Neural progenitor cell (in vitro differentiated cells): Measurements from ENCODE around the gene IL36A. TPM values are rescaled to one million over a fixed set of nuclear protein-coding genes. Genes with fewer than 3 reads are reported as not detected.

ENCODE experiments used
- DNase-seq: peaks from one replicate; pipeline ENCODE4 v3.0.0-alpha.2; 2016; ENCODE audit warnings: low spot score
- H2AFZ ChIP-seq: fragments of 200-600 bp; sonication (generic); replicated peaks from 2 replicates; pipeline ENCODE4 v1.6.1; 2016; ENCODE audit warnings: antibody characterized with exemption
- H3F3A ChIP-seq: fragments of 200-600 bp; sonication (generic); 2 replicates; pipeline ENCODE4 v1.6.1; 2016; ENCODE audit warnings: antibody characterized with exemption, low read depth
- H3K27ac ChIP-seq: fragments of 200-600 bp; sonication (generic); 2 replicates; pipeline ENCODE4 v1.5.1; 2016; ENCODE audit warnings: mild to moderate bottlenecking
- H3K27me3 ChIP-seq: fragments of 200-600 bp; sonication (generic); 2 replicates; pipeline ENCODE4 v1.6.1; 2016; ENCODE audit warnings: mild to moderate bottlenecking, moderate library complexity
- H3K36me3 ChIP-seq: fragments of 200-600 bp; sonication (generic); 2 replicates; pipeline ENCODE4 v1.5.1; 2016
- H3K4me1 ChIP-seq: fragments of 200-600 bp; sonication (generic); 2 replicates; pipeline ENCODE4 v1.6.1; 2016; ENCODE audit warnings: mixed run types
- H3K4me2 ChIP-seq: fragments of 200-600 bp; sonication (generic); 2 replicates; pipeline ENCODE4 v1.6.1; 2016
- H3K4me3 ChIP-seq: fragments of 200-600 bp; sonication (generic); 2 replicates; pipeline ENCODE4 v1.5.1; 2016
- H3K79me2 ChIP-seq: fragments of 200-600 bp; sonication (generic); 2 replicates; pipeline ENCODE4 v1.6.1; 2016; ENCODE audit warnings: low read depth
- H3K9ac ChIP-seq: fragments of 200-600 bp; sonication (generic); 2 replicates; pipeline ENCODE4 v1.6.1; 2016
- H3K9me3 ChIP-seq: fragments of 200-600 bp; sonication (generic); 2 replicates; pipeline ENCODE4 v1.5.1; 2016; ENCODE audit warnings: low read depth
- H4K20me1 ChIP-seq: fragments of 200-600 bp; sonication (generic); 2 replicates; pipeline ENCODE4 v1.6.1; 2016; ENCODE audit warnings: low read depth
- H3K27ac Mint-ChIP-seq: 3 replicates; pipeline ENCODE4 v1.8.0; 2021; ENCODE audit warnings: mixed read lengths
- H3K27me3 Mint-ChIP-seq: 2 replicates; pipeline ENCODE4 v1.8.0; 2022; ENCODE audit warnings: low read depth, mild to moderate bottlenecking, inconsistent platforms, moderate library complexity, mixed read lengths; ENCODE audit not compliant: insufficient read depth
- H3K36me3 Mint-ChIP-seq: 3 replicates; pipeline ENCODE4 v1.8.0; 2021; ENCODE audit warnings: mixed read lengths
- H3K4me1 Mint-ChIP-seq: 3 replicates; pipeline ENCODE4 v1.8.0; 2021; ENCODE audit warnings: mixed read lengths
- H3K4me3 Mint-ChIP-seq: 3 replicates; pipeline ENCODE4 v1.8.0; 2021; ENCODE audit warnings: mild to moderate bottlenecking, moderate library complexity, mixed read lengths
- H3K9me3 Mint-ChIP-seq: 3 replicates; pipeline ENCODE4 v1.8.0; 2020; ENCODE audit warnings: mixed read lengths
- EZH2 ChIP-seq: fragments of 200-600 bp; sonication (generic); IDR thresholded peaks from 2 replicates; pipeline ENCODE4 v1.6.1; 2017; ENCODE audit warnings: antibody characterized with exemption, mild to moderate bottlenecking, moderate library complexity
- EZH2phosphoT487 ChIP-seq: fragments of 200-600 bp; sonication (generic); IDR thresholded peaks from 2 replicates; pipeline ENCODE4 v1.6.1; 2017; ENCODE audit warnings: antibody characterized with exemption
- total RNA-seq: library from RNA; depleted of rRNA; stranded (reverse); fragments of >200 nt; gene quantifications from 2 replicates; pipeline ENCODE4 v1.2.3, GENCODE V29; 2015; ENCODE audit warnings: low replicate concordance
- TF ChIP-seq, protein P1 (sequence below): fragments of 200-600 bp; sonication (generic); IDR thresholded peaks from 2 replicates; pipeline ENCODE4 v1.5.1; 2017; ENCODE audit warnings: antibody characterized with exemption, mild to moderate bottlenecking

IL36A gene
- total RNA-seq, 1 donor from 2014 or later, result not detected

DNA sequence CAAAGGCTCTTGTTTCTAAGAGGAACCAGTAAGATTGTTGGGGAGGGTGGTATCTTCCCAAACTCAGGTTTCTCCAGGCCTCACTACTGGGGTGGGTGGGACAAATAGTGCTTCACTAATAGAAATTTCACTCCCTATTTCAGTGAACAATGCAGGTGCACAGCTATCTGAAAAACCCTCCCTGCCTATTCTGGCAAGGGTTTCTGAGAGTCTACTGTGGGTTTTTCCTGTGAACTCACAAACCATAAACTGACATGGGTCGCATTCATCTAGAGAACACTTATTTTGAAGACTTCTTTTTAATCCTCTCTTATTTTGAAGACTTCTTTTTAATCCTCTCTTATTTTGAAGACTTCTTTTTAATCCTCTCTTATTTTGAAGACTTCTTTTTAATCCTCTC, 4.4 kb downstream of the IL36A start:
- Histone ChIP-seq H3F3A (no peaks in the 10 kb centered on the region), H3K9ac (no peak overlapping the region), H3K4me3 (no peak overlapping the region), H3K36me3 (no peaks in the 10 kb centered on the region), H4K20me1 (no peaks in the 10 kb centered on the region), H2AFZ (no peak overlapping the region), H3K79me2 (no peaks in the 10 kb centered on the region), H3K4me2 (no peak overlapping the region), H3K27me3 (peaks cover 20% of the 10 kb centered on the region), H3K4me1 (no peaks in the 10 kb centered on the region), H3K9me3 (no peaks in the 10 kb centered on the region), H3K27ac (no peak overlapping the region)
- no peak for TF ChIP-seq EZH2
- no peak for TF ChIP-seq EZH2phosphoT487
- TF ChIP-seq, protein P1, sequence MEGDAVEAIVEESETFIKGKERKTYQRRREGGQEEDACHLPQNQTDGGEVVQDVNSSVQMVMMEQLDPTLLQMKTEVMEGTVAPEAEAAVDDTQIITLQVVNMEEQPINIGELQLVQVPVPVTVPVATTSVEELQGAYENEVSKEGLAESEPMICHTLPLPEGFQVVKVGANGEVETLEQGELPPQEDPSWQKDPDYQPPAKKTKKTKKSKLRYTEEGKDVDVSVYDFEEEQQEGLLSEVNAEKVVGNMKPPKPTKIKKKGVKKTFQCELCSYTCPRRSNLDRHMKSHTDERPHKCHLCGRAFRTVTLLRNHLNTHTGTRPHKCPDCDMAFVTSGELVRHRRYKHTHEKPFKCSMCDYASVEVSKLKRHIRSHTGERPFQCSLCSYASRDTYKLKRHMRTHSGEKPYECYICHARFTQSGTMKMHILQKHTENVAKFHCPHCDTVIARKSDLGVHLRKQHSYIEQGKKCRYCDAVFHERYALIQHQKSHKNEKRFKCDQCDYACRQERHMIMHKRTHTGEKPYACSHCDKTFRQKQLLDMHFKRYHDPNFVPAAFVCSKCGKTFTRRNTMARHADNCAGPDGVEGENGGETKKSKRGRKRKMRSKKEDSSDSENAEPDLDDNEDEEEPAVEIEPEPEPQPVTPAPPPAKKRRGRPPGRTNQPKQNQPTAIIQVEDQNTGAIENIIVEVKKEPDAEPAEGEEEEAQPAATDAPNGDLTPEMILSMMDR, result no peak
- Mint-ChIP-seq H3K27ac (no peak overlapping the region), H3K4me1 (no peaks in the 10 kb centered on the region), H3K4me3 (no peak overlapping the region), H3K36me3 (no peaks in the 10 kb centered on the region), H3K9me3 (no peaks in the 10 kb centered on the region), H3K27me3 (peaks cover 2% of the 10 kb centered on the region)
- DNase-seq, result no peak

DNA sequence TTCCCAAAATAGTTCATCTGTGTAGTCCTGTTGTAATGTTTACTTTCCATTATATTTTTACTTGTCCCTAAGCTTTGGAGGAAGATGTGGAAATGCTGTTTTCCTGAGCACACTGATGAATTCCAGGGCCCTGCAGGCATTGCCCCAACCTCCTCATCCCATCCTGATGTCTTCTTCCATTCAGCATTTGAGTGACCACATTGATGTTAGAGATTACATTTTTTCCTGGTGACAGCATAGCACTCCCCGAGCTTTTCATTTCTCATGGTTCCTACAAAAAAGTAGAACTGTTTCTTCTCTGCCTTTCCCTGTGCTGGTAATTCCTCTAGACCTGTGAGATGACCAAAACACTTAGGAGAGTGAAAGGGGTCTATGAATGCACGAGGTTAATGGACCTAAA, 4.8 kb downstream of the IL36A start:
- H3K4me1 Mint-ChIP-seq, result no peaks in the 10 kb centered on the region
- no peak overlapping the region for H3K27ac Mint-ChIP-seq
- H3K27ac ChIP-seq, result no peak overlapping the region
- DNase-seq, result no peak
- no peaks in the 10 kb centered on the region for H4K20me1 ChIP-seq
- H3K4me3 Mint-ChIP-seq, result no peak overlapping the region
- no peak overlapping the region for H2AFZ ChIP-seq
- H3K79me2 ChIP-seq, result no peaks in the 10 kb centered on the region
- peaks cover 23% of the 10 kb centered on the region for H3K27me3 ChIP-seq
- no peaks in the 10 kb centered on the region for H3K9me3 Mint-ChIP-seq
- H3K4me3 ChIP-seq, result no peak overlapping the region
- H3K36me3 ChIP-seq, result no peaks in the 10 kb centered on the region
- no peak overlapping the region for H3K4me2 ChIP-seq
- H3K9me3 ChIP-seq, result no peaks in the 10 kb centered on the region
- TF ChIP-seq, protein P1, result no peak
- no peak for TF ChIP-seq EZH2
- TF ChIP-seq EZH2phosphoT487, result no peak
- no peaks in the 10 kb centered on the region for H3K36me3 Mint-ChIP-seq
- H3F3A ChIP-seq, result no peaks in the 10 kb centered on the region
- peaks cover 2% of the 10 kb centered on the region for H3K27me3 Mint-ChIP-seq
- no peaks in the 10 kb centered on the region for H3K4me1 ChIP-seq
- no peak overlapping the region for H3K9ac ChIP-seq

DNA sequence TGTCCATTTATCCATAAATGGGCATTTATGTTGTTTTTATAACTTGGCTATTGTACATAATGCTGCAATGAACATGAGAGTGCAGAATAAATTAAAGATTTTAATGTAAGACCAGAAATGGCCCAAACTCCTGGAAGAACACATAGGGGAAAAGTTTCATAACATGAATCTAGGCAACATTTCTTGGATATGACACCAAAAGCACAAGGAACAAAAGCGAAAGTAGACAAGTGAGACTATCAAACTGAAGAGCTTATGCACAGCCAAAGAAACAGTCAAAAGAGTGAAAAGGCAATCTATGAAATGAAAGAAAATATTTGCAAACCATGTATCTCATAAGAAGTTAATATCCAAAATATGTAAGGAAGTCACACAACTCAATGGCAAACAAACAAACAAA, 5.8 kb downstream of the IL36A start:
- H4K20me1 ChIP-seq, result no peaks in the 10 kb centered on the region
- no peaks in the 10 kb centered on the region for H3K36me3 ChIP-seq
- no peaks in the 10 kb centered on the region for H3K4me1 Mint-ChIP-seq
- no peaks in the 10 kb centered on the region for H3K79me2 ChIP-seq
- H3F3A ChIP-seq, result no peaks in the 10 kb centered on the region
- no peak overlapping the region for H3K9ac ChIP-seq
- H3K9me3 Mint-ChIP-seq, result no peaks in the 10 kb centered on the region
- H3K27me3 ChIP-seq, result peaks cover 23% of the 10 kb centered on the region
- no peak overlapping the region for H3K27ac Mint-ChIP-seq
- H3K4me3 ChIP-seq, result no peak overlapping the region
- no peak overlapping the region for H2AFZ ChIP-seq
- H3K4me3 Mint-ChIP-seq, result no peak overlapping the region
- no peaks in the 10 kb centered on the region for H3K9me3 ChIP-seq
- H3K4me2 ChIP-seq, result no peak overlapping the region
- H3K36me3 Mint-ChIP-seq, result no peaks in the 10 kb centered on the region
- no peak overlapping the region for H3K27ac ChIP-seq
- TF ChIP-seq EZH2phosphoT487, result no peak
- TF ChIP-seq EZH2, result no peak
- TF ChIP-seq, protein P1, result no peak
- H3K4me1 ChIP-seq, result no peaks in the 10 kb centered on the region
- DNase-seq, result no peak
- H3K27me3 Mint-ChIP-seq, result no peaks in the 10 kb centered on the region
